ENCODE measurements around the gene TMEM72.

DNA sequence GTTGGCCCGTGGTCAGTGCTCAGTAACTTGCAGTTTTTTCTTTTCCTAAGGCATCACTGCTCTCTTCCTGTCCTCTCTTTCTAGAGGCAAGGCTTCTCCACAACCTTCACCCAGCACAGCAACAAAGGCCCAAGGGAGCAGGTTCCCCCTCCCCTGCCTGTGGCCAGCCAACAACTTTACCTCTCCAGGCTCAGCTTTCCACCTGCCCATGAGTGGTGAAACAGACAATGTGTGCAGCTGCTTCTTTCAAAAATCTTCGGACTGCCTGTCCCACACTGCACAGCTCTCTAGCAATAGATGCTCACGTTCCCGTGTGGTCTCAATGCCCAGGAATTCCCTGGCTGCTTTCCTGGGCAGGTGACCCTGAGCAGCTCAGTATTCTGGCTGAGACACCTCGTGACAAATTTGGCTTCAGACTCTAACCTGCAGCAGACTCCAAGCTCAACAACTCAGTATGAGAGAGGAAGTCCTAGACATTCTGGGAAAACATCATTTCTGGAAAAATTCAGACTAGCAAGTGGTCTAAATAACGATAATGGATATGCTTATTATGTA lies 28.9 kb upstream of the TMEM72 start:
- TF ChIP-seq EZH2 (IDR thresholded peaks at IDR 0.05; ENCODE audit: borderline replicate concordance, insufficient read depth, low read length, poor library complexity, severe bottlenecking) (no peak), TAF1 (IDR thresholded peaks at IDR 0.05; ENCODE audit: low read depth) (no peak), POLR2AphosphoS5 (IDR thresholded peaks at IDR 0.05) (no peak), EP300 (conservative IDR thresholded peaks at IDR 0.05; ENCODE audit: poor library complexity, severe bottlenecking) (no peak), SMC3 (conservative IDR thresholded peaks at IDR 0.05; ENCODE audit: poor library complexity) (no peak), MXI1 (conservative IDR thresholded peaks at IDR 0.05; ENCODE audit: poor library complexity, severe bottlenecking) (no peak)
- TF ChIP-seq, protein P1, sequence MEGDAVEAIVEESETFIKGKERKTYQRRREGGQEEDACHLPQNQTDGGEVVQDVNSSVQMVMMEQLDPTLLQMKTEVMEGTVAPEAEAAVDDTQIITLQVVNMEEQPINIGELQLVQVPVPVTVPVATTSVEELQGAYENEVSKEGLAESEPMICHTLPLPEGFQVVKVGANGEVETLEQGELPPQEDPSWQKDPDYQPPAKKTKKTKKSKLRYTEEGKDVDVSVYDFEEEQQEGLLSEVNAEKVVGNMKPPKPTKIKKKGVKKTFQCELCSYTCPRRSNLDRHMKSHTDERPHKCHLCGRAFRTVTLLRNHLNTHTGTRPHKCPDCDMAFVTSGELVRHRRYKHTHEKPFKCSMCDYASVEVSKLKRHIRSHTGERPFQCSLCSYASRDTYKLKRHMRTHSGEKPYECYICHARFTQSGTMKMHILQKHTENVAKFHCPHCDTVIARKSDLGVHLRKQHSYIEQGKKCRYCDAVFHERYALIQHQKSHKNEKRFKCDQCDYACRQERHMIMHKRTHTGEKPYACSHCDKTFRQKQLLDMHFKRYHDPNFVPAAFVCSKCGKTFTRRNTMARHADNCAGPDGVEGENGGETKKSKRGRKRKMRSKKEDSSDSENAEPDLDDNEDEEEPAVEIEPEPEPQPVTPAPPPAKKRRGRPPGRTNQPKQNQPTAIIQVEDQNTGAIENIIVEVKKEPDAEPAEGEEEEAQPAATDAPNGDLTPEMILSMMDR (IDR thresholded peaks at IDR 0.05; ENCODE audit: poor library complexity, severe bottlenecking) = no peak
- TF ChIP-seq, protein P2, sequence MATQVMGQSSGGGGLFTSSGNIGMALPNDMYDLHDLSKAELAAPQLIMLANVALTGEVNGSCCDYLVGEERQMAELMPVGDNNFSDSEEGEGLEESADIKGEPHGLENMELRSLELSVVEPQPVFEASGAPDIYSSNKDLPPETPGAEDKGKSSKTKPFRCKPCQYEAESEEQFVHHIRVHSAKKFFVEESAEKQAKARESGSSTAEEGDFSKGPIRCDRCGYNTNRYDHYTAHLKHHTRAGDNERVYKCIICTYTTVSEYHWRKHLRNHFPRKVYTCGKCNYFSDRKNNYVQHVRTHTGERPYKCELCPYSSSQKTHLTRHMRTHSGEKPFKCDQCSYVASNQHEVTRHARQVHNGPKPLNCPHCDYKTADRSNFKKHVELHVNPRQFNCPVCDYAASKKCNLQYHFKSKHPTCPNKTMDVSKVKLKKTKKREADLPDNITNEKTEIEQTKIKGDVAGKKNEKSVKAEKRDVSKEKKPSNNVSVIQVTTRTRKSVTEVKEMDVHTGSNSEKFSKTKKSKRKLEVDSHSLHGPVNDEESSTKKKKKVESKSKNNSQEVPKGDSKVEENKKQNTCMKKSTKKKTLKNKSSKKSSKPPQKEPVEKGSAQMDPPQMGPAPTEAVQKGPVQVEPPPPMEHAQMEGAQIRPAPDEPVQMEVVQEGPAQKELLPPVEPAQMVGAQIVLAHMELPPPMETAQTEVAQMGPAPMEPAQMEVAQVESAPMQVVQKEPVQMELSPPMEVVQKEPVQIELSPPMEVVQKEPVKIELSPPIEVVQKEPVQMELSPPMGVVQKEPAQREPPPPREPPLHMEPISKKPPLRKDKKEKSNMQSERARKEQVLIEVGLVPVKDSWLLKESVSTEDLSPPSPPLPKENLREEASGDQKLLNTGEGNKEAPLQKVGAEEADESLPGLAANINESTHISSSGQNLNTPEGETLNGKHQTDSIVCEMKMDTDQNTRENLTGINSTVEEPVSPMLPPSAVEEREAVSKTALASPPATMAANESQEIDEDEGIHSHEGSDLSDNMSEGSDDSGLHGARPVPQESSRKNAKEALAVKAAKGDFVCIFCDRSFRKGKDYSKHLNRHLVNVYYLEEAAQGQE (IDR thresholded peaks at IDR 0.05; ENCODE audit: borderline replicate concordance) = no peak

Data from neural cell (in vitro differentiated cells).